Loucy (cell line): Measurements from ENCODE around the gene NEK4.
A peak's percentile ranks its signal among the peaks of the same experiment; 100 is the strongest.

Experiments
- H2AFZ ChIP-seq: fragments of 200-600 bp; sonication (generic); 2 replicates; pipeline ENCODE4 v1.6.0; 2016; ENCODE audit warnings: antibody characterized with exemption, mild to moderate bottlenecking, low read length, moderate library complexity
- H3F3A ChIP-seq: fragments of 200-600 bp; 2 replicates; pipeline ENCODE4 v1.6.0; 2016; ENCODE audit warnings: antibody characterized with exemption, low read depth, mild to moderate bottlenecking
- H3K27me3 ChIP-seq: fragments of 200-600 bp; sonication (generic); 2 replicates; pipeline ENCODE4 v1.6.1; 2014; ENCODE audit warnings: low read length, mild to moderate bottlenecking; ENCODE audit not compliant: insufficient read depth, poor library complexity, severe bottlenecking
- H3K36me3 ChIP-seq: fragments of 200-600 bp; sonication (generic); 2 replicates; pipeline ENCODE4 v1.6.1; 2016; ENCODE audit warnings: low read length; ENCODE audit not compliant: insufficient read depth
- H3K4me1 ChIP-seq: fragments of 200-600 bp; sonication (generic); 2 replicates; pipeline ENCODE4 v1.5.1; 2014; ENCODE audit warnings: low read length, mild to moderate bottlenecking; ENCODE audit not compliant: insufficient read depth, poor library complexity, severe bottlenecking
- H3K4me2 ChIP-seq: fragments of 200-600 bp; sonication (generic); 2 replicates; pipeline ENCODE4 v1.6.0; 2014; ENCODE audit warnings: antibody characterized with exemption, low read length, low read depth, mild to moderate bottlenecking; ENCODE audit not compliant: poor library complexity, severe bottlenecking
- H3K4me3 ChIP-seq: fragments of 200-600 bp; sonication (generic); 2 replicates; pipeline ENCODE4 v1.5.1; 2014; ENCODE audit warnings: low read length, mild to moderate bottlenecking, mixed read lengths; ENCODE audit not compliant: poor library complexity, severe bottlenecking
- H3K79me2 ChIP-seq: fragments of 200-600 bp; sonication (generic); 2 replicates; pipeline ENCODE4 v1.6.1; 2014; ENCODE audit warnings: low read length; ENCODE audit not compliant: insufficient read depth
- H3K9ac ChIP-seq: fragments of 200-600 bp; sonication (generic); 2 replicates; pipeline ENCODE4 v1.6.0; 2014; ENCODE audit warnings: mild to moderate bottlenecking, low read depth, low read length, moderate library complexity; ENCODE audit not compliant: poor library complexity, severe bottlenecking
- H3K9me2 ChIP-seq: fragments of 200-600 bp; sonication (generic); replicated peaks from 2 replicates; pipeline ENCODE4 v1.6.1; 2016; ENCODE audit warnings: low read depth, low read length, mixed read lengths
- H3K9me3 ChIP-seq: fragments of 200-600 bp; sonication (generic); 2 replicates; pipeline ENCODE4 v1.6.1; 2014; ENCODE audit warnings: mild to moderate bottlenecking, antibody characterized with exemption, low read length, low read depth; ENCODE audit not compliant: insufficient read depth
- H4K20me1 ChIP-seq: fragments of 200-600 bp; sonication (generic); 2 replicates; pipeline ENCODE4 v1.6.0; 2014; ENCODE audit warnings: antibody characterized with exemption, low read length, mild to moderate bottlenecking; ENCODE audit not compliant: insufficient read depth, poor library complexity, severe bottlenecking
- CTCF ChIP-seq: fragments of 200-600 bp; sonication (generic); conservative IDR thresholded peaks from 2 replicates; pipeline ENCODE4 v1.5.1; 2014; ENCODE audit warnings: mild to moderate bottlenecking, antibody characterized with exemption, low read length
- EZH2phosphoT487 ChIP-seq: fragments of 200-600 bp; IDR thresholded peaks from 2 replicates; pipeline ENCODE4 v1.6.1; 2018; ENCODE audit warnings: antibody characterized with exemption, mild to moderate bottlenecking, moderate library complexity, borderline replicate concordance

The NEK4 gene

DNA sequence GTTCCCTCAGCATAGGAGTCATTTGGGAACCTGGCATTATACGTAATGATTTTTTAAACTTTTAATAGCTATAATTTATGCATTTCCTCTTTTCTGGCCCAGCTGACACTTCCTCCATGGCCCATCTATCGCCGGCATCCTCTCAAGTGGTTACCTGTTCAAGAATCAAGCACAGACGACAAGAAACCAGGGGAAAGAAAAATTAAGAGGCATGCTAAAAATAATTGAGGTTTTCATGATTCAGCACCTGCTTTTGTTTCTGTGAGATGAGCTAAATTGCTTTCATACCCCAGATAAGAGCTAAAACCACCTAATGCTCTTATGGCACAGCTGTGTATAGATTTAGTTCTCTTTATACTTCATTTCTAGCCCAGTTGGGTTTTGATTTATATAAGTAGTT, 63.2 kb downstream of the NEK4 start:
- peaks cover 4% of the 10 kb centered on the region for H3K27me3 ChIP-seq
- H3K9me2 ChIP-seq, result no peaks in the 10 kb centered on the region
- H3K4me1 ChIP-seq, result peaks cover 23% of the 10 kb centered on the region
- H3K9me3 ChIP-seq, result no peaks in the 10 kb centered on the region
- no peak overlapping the region for H2AFZ ChIP-seq
- H3K4me2 ChIP-seq, result peak overlapping the region; percentile 96
- TF ChIP-seq CTCF (no peak), EZH2phosphoT487 (no peak)
- peaks cover 44% of the 10 kb centered on the region for H3K79me2 ChIP-seq
- H3K36me3 ChIP-seq, result peaks cover 2% of the 10 kb centered on the region; the same call in 1 of the 2 replicates
- 0 out of 2 replicates have a peak, but pooled peaks cover 4% of the 10 kb centered on the region for H3F3A ChIP-seq
- peak overlapping the region; percentile 98 for H3K9ac ChIP-seq
- H4K20me1 ChIP-seq, result peaks cover 16% of the 10 kb centered on the region
- H3K4me3 ChIP-seq, result peak overlapping the region; percentile 99

GRCh38 chr3:52705688-52706686, 64.8 kb downstream of the NEK4 start, which contains the start of the genes GLT8D1 and SPCS1:
Gene GLT8D1, minus strand, starts transcription at chr3:52705791. Its CDS starts 5,331 bp downstream, at chr3:52700460.
Gene SPCS1, plus strand, starts transcription at chr3:52706106. Its CDS starts 141 bp downstream, at chr3:52706247.
- peak within 1 kb of the TSS; percentile 97 for H2AFZ ChIP-seq
- no peaks in the 10 kb centered on the region for H3K9me3 ChIP-seq
- no peaks in the 10 kb centered on the region for H3K9me2 ChIP-seq
- H3K79me2 ChIP-seq, result peaks cover 49% of the 10 kb centered on the region
- peak within 1 kb of the TSS; percentile 96 for H3K4me2 ChIP-seq
- TF ChIP-seq EZH2phosphoT487 (no peak), CTCF (no peak)
- peak within 1 kb of the TSS; percentile 98 for H3K9ac ChIP-seq
- H3K27me3 ChIP-seq, result peaks cover 4% of the 10 kb centered on the region
- no peaks in the 10 kb centered on the region for H3F3A ChIP-seq
- H3K36me3 ChIP-seq, result no peaks in the 10 kb centered on the region
- H4K20me1 ChIP-seq, result peaks cover 16% of the 10 kb centered on the region
- peak within 1 kb of the TSS; percentile 99 for H3K4me3 ChIP-seq
- peaks cover 23% of the 10 kb centered on the region for H3K4me1 ChIP-seq

GRCh38 chr3:52705438-52705687, 65.4 kb downstream of the NEK4 start:
- Histone ChIP-seq H3K36me3 (no peaks in the 10 kb centered on the region), H3K4me3 (peak overlapping the region; percentile 99), H3K9me2 (no peaks in the 10 kb centered on the region), H3F3A (no peaks in the 10 kb centered on the region), H3K9ac (peak overlapping the region; percentile 98), H2AFZ (peak overlapping the region; percentile 97), H3K4me1 (peaks cover 23% of the 10 kb centered on the region), H3K4me2 (peak overlapping the region; percentile 87), H3K9me3 (no peaks in the 10 kb centered on the region), H4K20me1 (peaks cover 16% of the 10 kb centered on the region), H3K27me3 (peaks cover 4% of the 10 kb centered on the region), H3K79me2 (peaks cover 49% of the 10 kb centered on the region)
- TF ChIP-seq CTCF, result no peak
- no peak for TF ChIP-seq EZH2phosphoT487
